HepG2 (cell line): ENCODE measurements around the gene SLIT3. TPM values are rescaled to one million over a fixed set of nuclear protein-coding genes. Genes with fewer than 3 reads are reported as not detected.

ENCODE experiments used
- ATAC-seq: fragments of 200-7000 bp; cut with Tn5 transposase; 3 replicates; pipeline ENCODE4 v1.9.1; 2020; ENCODE audit warnings: mild to moderate bottlenecking, moderate library complexity
- BruUV-seq: library from RNA; stranded (reverse); fragments of 400-500 nt; replicated peaks from 2 replicates; lab custom pipeline; 2021; lab: Mats Ljungman, UMichigan
- CTCF ChIA-PET: fragments of 300-600 bp; formaldehyde crosslinking; extraction: SDS; loops from one replicate; lab custom pipeline; 2021; ENCODE audit warnings: low total read pairs, inconsistent platforms, low intra/inter-chr PET ratio; lab: Yijun Ruan, JAX
- POLR2A ChIA-PET: fragments of 350-600 bp; sonication (Branson Sonifier 250); formaldehyde crosslinking; loops from one replicate; lab custom pipeline; 2020; ENCODE audit warnings: antibody characterized with exemption, inconsistent platforms; lab: Yijun Ruan, JAX
- DNase-seq: peaks from one replicate; pipeline ENCODE4 v3.0.0-alpha.2; 2015; ENCODE audit warnings: low spot score
- FAIRE-seq: peaks from 3 replicates; lab custom pipeline; 2011; peaks lifted over from hg19 to GRCh38; lab: Jason Lieb, UNC
- H2AFZ ChIP-seq: one replicate; pipeline ENCODE4 v1.6.1; 2011; ENCODE audit warnings: low read length, inconsistent platforms
- H3K27ac ChIP-seq: fragments of 300-600 bp; 3 replicates; pipeline ENCODE4 v1.8.0; 2011; ENCODE audit warnings: mixed run types, mild to moderate bottlenecking, mixed read lengths, low read length, inconsistent platforms; ENCODE audit not compliant: insufficient read depth; ENCODE audit errors: extremely low read length
- H3K27me3 ChIP-seq, 2 experiments: fragments of 200-600 bp in 1 of 2; 2 replicates in 1 of 2; 3 replicates in 1 of 2; pipeline versions ENCODE4 v1.6.0 to v1.8.0; 2011; ENCODE audit warnings: low read length in 2 of 2, mild to moderate bottlenecking in 2 of 2, moderate library complexity in 2 of 2, inconsistent platforms in 1 of 2; ENCODE audit not compliant: insufficient read depth in 2 of 2, control insufficient read depth in 1 of 2
- H3K36me3 ChIP-seq, 2 experiments: fragments of 200-600 bp in 1 of 2; replicated peaks in 1 of 2; 2 replicates in 1 of 2; 3 replicates in 1 of 2; pipeline versions ENCODE4 v1.5.1 to v1.8.0; 2011; ENCODE audit warnings: low read length in 2 of 2, inconsistent platforms in 1 of 2; ENCODE audit not compliant: insufficient read depth in 2 of 2, control insufficient read depth in 1 of 2
- H3K4me1 ChIP-seq: 2 replicates; pipeline ENCODE4 v1.5.1; 2012; ENCODE audit warnings: low read length, inconsistent platforms; ENCODE audit not compliant: insufficient read depth
- H3K4me2 ChIP-seq: 2 replicates; pipeline ENCODE4 v1.6.0; 2011; ENCODE audit warnings: low read depth, low read length, inconsistent platforms
- H3K4me3 ChIP-seq, 3 experiments: fragments of 200-600 bp in 1 of 3; sonication (generic), shearing (Covaris generic) in 1 of 3; replicated peaks in 1 of 3; 2 replicates each; pipeline ENCODE4 v1.5.1; 2011 to 2016; ENCODE audit warnings: low read length in 3 of 3, inconsistent platforms in 2 of 3, low read depth in 2 of 3, mild to moderate bottlenecking in 2 of 3, control low read depth in 1 of 3, mixed read lengths in 1 of 3; ENCODE audit not compliant: insufficient read depth in 1 of 3
- H3K79me2 ChIP-seq: one replicate; pipeline ENCODE4 v1.6.1; 2011; ENCODE audit warnings: low read length, inconsistent platforms; ENCODE audit not compliant: insufficient read depth
- H3K9ac ChIP-seq: 2 replicates; pipeline ENCODE4 v1.6.0; 2011; ENCODE audit warnings: mild to moderate bottlenecking, low read depth, low read length, inconsistent platforms; ENCODE audit not compliant: insufficient read depth
- H3K9me3 ChIP-seq: 2 replicates; pipeline ENCODE4 v1.5.1; 2012; ENCODE audit warnings: mild to moderate bottlenecking, low read length
- H4K20me1 ChIP-seq: 2 replicates; pipeline ENCODE4 v1.6.0; 2011; ENCODE audit warnings: inconsistent platforms, mild to moderate bottlenecking, low read length, moderate library complexity; ENCODE audit not compliant: insufficient read depth
- CEBPB ChIP-seq: IDR thresholded peaks from 2 replicates; pipeline ENCODE4 v1.6.1; 2011; ENCODE audit warnings: low read depth, low read length, improper control_type of control experiment, borderline replicate concordance
- CEBPG ChIP-seq: IDR thresholded peaks from 2 replicates; pipeline ENCODE4 v1.6.1; 2016
- CREM ChIP-seq, 2 experiments: sonication (generic) in 1 of 2; formaldehyde crosslinking in 1 of 2; IDR thresholded peaks; 2 replicates each; pipeline versions ENCODE4 v1.4.0 to v1.6.1; 2016 to 2020; ENCODE audit warnings: antibody characterized with exemption in 1 of 2, mild to moderate bottlenecking in 1 of 2, missing genetic modification reagents in 1 of 2
- JUND ChIP-seq: sonication (generic); formaldehyde crosslinking; IDR thresholded peaks from 2 replicates; pipeline ENCODE4 v1.8.0; 2022; ENCODE audit warnings: mild to moderate bottlenecking, missing genetic modification reagents
- KLF9 ChIP-seq: IDR thresholded peaks from 2 replicates; pipeline ENCODE4 v1.6.1; 2016; ENCODE audit warnings: low read depth
- MED8 ChIP-seq: sonication (generic); formaldehyde crosslinking; IDR thresholded peaks from 2 replicates; pipeline ENCODE4 v1.8.1; 2023; ENCODE audit warnings: mild to moderate bottlenecking, missing genetic modification reagents; ENCODE audit not compliant: insufficient replicate concordance
- MLLT10 ChIP-seq: sonication (generic); formaldehyde crosslinking; IDR thresholded peaks from 2 replicates; pipeline ENCODE4 v1.4.0; 2020; ENCODE audit warnings: missing genetic modification reagents
- MNT ChIP-seq: fragments of 450-650 bp; IDR thresholded peaks from 2 replicates; pipeline ENCODE4 v1.6.1; 2016
- MTA1 ChIP-seq: sonication (generic); formaldehyde crosslinking; IDR thresholded peaks from 2 replicates; pipeline ENCODE4 v1.4.0; 2020; ENCODE audit warnings: missing genetic modification reagents, mild to moderate bottlenecking, borderline replicate concordance
- POLR2AphosphoS5 ChIP-seq: IDR thresholded peaks from 2 replicates; pipeline ENCODE4 v1.6.1; 2012; ENCODE audit warnings: low read depth, low read length
- ZFP62 ChIP-seq: sonication (generic); formaldehyde crosslinking; IDR thresholded peaks from 2 replicates; pipeline ENCODE4 v1.4.0; 2020; ENCODE audit warnings: missing genetic modification reagents
- ZNF160 ChIP-seq: sonication (generic); formaldehyde crosslinking; IDR thresholded peaks from 2 replicates; pipeline ENCODE4 v1.8.0; 2022; ENCODE audit warnings: mild to moderate bottlenecking, inconsistent platforms, missing genetic modification reagents
- ZNF556 ChIP-seq: sonication (generic); formaldehyde crosslinking; IDR thresholded peaks from 2 replicates; pipeline ENCODE4 v1.4.0; 2020; ENCODE audit warnings: mild to moderate bottlenecking, missing genetic modification reagents, borderline replicate concordance
- ZNF770 ChIP-seq: sonication (generic); formaldehyde crosslinking; IDR thresholded peaks from 2 replicates; pipeline ENCODE4 v1.5.0; 2020; ENCODE audit warnings: mild to moderate bottlenecking, missing genetic modification reagents
- ZNF879 ChIP-seq: sonication (generic); formaldehyde crosslinking; IDR thresholded peaks from 2 replicates; pipeline ENCODE4 v1.8.1; 2023; ENCODE audit warnings: missing genetic modification reagents
- WGBS: methylation state at CpG from one replicate; pipeline ENCODE4 v1.1.6; 2017; ENCODE audit warnings: low lambda C conversion rate; 5-methylcytosine and 5-hydroxymethylcytosine counted together
- in situ Hi-C: cut with HindIII; loops from 2 replicates; pipeline ENCODE4 v1.10.0; 2017; ENCODE audit warnings: low pct_unique_long_range_greater_than_20kb; ENCODE audit not compliant: extremely low pct_ligation_motif_present
- intact Hi-C: fragments of 100-400 bp; cut with micrococcal nuclease; formaldehyde crosslinking; loops from one replicate; pipeline ENCODE4 v1.10.0; 2022; ENCODE audit not compliant: unreplicated experiment
- polyA plus RNA-seq, 8 experiments: library from polyadenylated mRNA; depleted of rRNA in 3 of 8; stranded (reverse) in 7 of 8; unstranded in 1 of 8; fragments of >200 nt; fragmentation: Illumina TruSeq in 4 of 8; extraction: Trizol in 4 of 8; gene quantifications; 2 replicates each; pipeline versions ENCODE4 v1.2.1 to v1.2.3, GENCODE V29; 2011 to 2016; ENCODE audit warnings: low read depth in 4 of 8, missing spikeins in 1 of 8, mixed read lengths in 1 of 8; ENCODE audit not compliant: insufficient read depth in 1 of 8
- total RNA-seq, 5 experiments: library from RNA; depleted of rRNA; stranded (reverse); fragments of >200 nt; fragmentation: Illumina TruSeq; extraction: Trizol; gene quantifications; 2 replicates each; pipeline ENCODE4 v1.2.3, GENCODE V29; 2016; ENCODE audit warnings: low read depth in 1 of 5
- TF ChIP-seq, protein P1 (sequence below): sonication (generic); formaldehyde crosslinking; IDR thresholded peaks from 2 replicates; pipeline ENCODE4 v1.5.1; 2020; ENCODE audit warnings: mild to moderate bottlenecking, moderate library complexity, missing genetic modification reagents

The SLIT3 gene
- total and polyA plus RNA-seq, 2 of the 13 experiments (the other 11 are each of a cell fraction or from before 2014, with no cell fraction given) = not detected

DNA sequence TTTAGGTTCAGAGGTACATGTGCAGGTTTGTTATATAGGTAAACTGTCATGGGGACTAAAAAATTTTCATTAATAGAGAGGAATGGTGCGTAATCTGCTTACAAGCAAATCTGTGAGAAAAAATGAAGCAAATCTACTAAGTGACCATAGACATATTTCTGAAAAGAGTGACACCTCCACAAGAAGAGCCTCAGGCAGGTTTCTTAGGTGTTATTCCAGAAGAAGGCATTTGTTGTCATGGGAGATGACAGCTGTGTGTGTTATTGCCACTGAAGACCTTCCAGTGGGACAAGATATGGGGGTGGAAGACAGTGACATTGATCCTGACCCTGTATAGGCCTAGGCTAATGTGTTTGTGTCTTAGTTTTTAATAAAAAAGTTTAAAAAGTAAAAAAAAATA lies 652.9 kb downstream of the SLIT3 start:
- Histone ChIP-seq H2AFZ (no peak overlapping the region), H3K4me2 (no peak overlapping the region), H3K4me1 (peaks cover 6% of the 10 kb centered on the region; the same call in 1 of the 2 replicates), H3K4me3 (no peak overlapping the region), H3K79me2 (no peaks in the 10 kb centered on the region), H3K27ac (no peak overlapping the region), H3K9me3 (no peaks in the 10 kb centered on the region), H4K20me1 (no peaks in the 10 kb centered on the region), H3K27me3 (no peaks in the 10 kb centered on the region), H3K9ac (no peak overlapping the region), H3K36me3 (no peaks in the 10 kb centered on the region)
- in situ Hi-C loops = no loop called here
- no peak for TF ChIP-seq POLR2AphosphoS5
- no peak for TF ChIP-seq MLLT10 (CRISPR knock-in tag)
- no peak for TF ChIP-seq ZNF556 (CRISPR knock-in tag)
- DNase-seq = no peak
- FAIRE-seq = no peak
- WGBS = 62% methylated on average over 1 of the region's 1 CpG
- no peak for ATAC-seq
- ChIA-PET CTCF (no interaction called here), POLR2A (no interaction called here)
- intact Hi-C loops = no loop called here
- BruUV-seq = no TSS peak

DNA sequence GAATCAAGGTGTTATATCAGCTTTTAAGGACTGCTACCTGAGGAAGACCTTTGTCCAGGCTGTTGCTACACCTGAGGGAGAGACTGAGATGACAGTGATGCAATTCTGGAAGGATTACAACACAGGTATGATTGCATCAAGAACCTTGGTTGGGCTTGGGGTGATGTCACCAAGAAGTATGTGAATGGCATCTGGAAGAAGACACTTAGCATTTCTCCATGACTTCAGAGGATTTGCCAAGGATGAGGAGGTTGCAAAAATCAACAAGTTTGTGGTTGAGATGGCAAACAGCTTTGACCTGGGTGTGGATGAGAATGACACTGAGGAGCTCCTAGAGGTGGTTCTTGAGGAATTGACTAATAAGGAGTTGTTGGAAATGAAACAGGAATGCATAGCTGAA lies 653.9 kb downstream of the SLIT3 start:
- Histone ChIP-seq H3K9me3 (no peaks in the 10 kb centered on the region), H3K79me2 (no peaks in the 10 kb centered on the region), H4K20me1 (no peaks in the 10 kb centered on the region), H3K4me3 (no peak overlapping the region), H2AFZ (no peak overlapping the region), H3K27ac (no peak overlapping the region), H3K36me3 (no peaks in the 10 kb centered on the region), H3K4me2 (no peak overlapping the region), H3K27me3 (no peaks in the 10 kb centered on the region), H3K4me1 (peaks cover 8% of the 10 kb centered on the region), H3K9ac (no peak overlapping the region)
- BruUV-seq = no TSS peak
- FAIRE-seq (no peak), ATAC-seq (no peak), DNase-seq (no peak)
- intact Hi-C loops (no loop called here), in situ Hi-C loops (no loop called here)
- ChIA-PET CTCF (no interaction called here), POLR2A (no interaction called here)
- TF ChIP-seq CEBPG (peak; percentile 53; the same call in 1 of the 2 replicates), ZNF770 (no peak), ZFP62 (CRISPR knock-in tag) (no peak), MNT (no peak), KLF9 (CRISPR knock-in tag) (no peak), MED8 (no peak), JUND (no peak), CREM (IDR thresholded peaks at IDR 0.05) (no peak), CREM (CRISPR knock-in tag; IDR thresholded peaks at IDR 0.05) (no peak), ZNF879 (no peak), MTA1 (CRISPR knock-in tag) (no peak), ZNF160 (CRISPR knock-in tag) (no peak), CEBPB (peak; percentile 75)
- TF ChIP-seq, protein P1, sequence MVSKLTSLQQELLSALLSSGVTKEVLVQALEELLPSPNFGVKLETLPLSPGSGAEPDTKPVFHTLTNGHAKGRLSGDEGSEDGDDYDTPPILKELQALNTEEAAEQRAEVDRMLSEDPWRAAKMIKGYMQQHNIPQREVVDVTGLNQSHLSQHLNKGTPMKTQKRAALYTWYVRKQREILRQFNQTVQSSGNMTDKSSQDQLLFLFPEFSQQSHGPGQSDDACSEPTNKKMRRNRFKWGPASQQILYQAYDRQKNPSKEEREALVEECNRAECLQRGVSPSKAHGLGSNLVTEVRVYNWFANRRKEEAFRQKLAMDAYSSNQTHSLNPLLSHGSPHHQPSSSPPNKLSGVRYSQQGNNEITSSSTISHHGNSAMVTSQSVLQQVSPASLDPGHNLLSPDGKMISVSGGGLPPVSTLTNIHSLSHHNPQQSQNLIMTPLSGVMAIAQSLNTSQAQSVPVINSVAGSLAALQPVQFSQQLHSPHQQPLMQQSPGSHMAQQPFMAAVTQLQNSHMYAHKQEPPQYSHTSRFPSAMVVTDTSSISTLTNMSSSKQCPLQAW = no peak
